Pulmonary artery endothelial cell (primary cell): ENCODE results near the gene CSNK2B. TPM values are rescaled to one million over a fixed set of nuclear protein-coding genes. Genes with fewer than 3 reads are reported as not detected.

Experiments used
- DNase-seq: peaks from one replicate; pipeline ENCODE4 v3.0.0-alpha.2; 2011; ENCODE audit warnings: low read depth, low spot score
- total RNA-seq: library from RNA; depleted of rRNA; stranded (reverse); fragments of >200 nt; gene quantifications from 2 replicates; pipeline ENCODE4 v1.2.3, GENCODE V29; 2014

Gene CSNK2B
- total RNA-seq, 1 donor from 2014 or later = 102 TPM

- DNase-seq = no peak
Observed at GRCh38 chr6:31710523-31711219, 44.8 kb downstream of the CSNK2B start.

GRCh38 chr6:31711233-31711632, 45.4 kb downstream of the CSNK2B start:
- no peak for DNase-seq

GRCh38 chr6:31712296-31712695, 46.4 kb downstream of the CSNK2B start:
- DNase-seq = no peak

GRCh38 chr6:31713465-31713864, 47.6 kb downstream of the CSNK2B start:
- no peak for DNase-seq

- DNase-seq = no peak
Observed at GRCh38 chr6:31713991-31714684, 48.3 kb downstream of the CSNK2B start.

GRCh38 chr6:31715022-31715958, 49.4 kb downstream of the CSNK2B start, which contains the start of gene LY6G6D:
LY6G6D (plus strand) TSS chr6:31715348; CDS start chr6:31715356, 8 bp downstream.
- no peak for DNase-seq

GRCh38 chr6:31717499-31718222, 51.8 kb downstream of the CSNK2B start:
- no peak for DNase-seq

- no peak for DNase-seq
Observed at GRCh38 chr6:31718265-31718664, 52.4 kb downstream of the CSNK2B start.

GRCh38 chr6:31719001-31719400, 53.1 kb downstream of the CSNK2B start:
- DNase-seq = no peak

Other genes starting within 250 kb of the CSNK2B start
- gene MICB, start 167.9 kb upstream of the CSNK2B start, total RNA-seq = 24.8 and 29.2 TPM in 2 replicates
- not detected in 2 replicates for gene MCCD1, start 137.1 kb upstream of the CSNK2B start, total RNA-seq
- gene DDX39B, start 124.1 kb upstream of the CSNK2B start, total RNA-seq = 507 and 634 TPM in 2 replicates
- gene ATP6V1G2, start 119.5 kb upstream of the CSNK2B start, total RNA-seq = 0.42 and 0.59 TPM in 2 replicates
- 21.9 and 30.1 TPM in 2 replicates for gene NFKBIL1, start 118.5 kb upstream of the CSNK2B start, total RNA-seq
- 0.07 TPM in 1 of 2 replicates, not detected in the other for gene LTA, start 93.8 kb upstream of the CSNK2B start, total RNA-seq
- not detected in 2 replicates for gene TNF, start 90.5 kb upstream of the CSNK2B start, total RNA-seq
- 1.6 and 2.2 TPM in 2 replicates for gene LTB, start 83.7 kb upstream of the CSNK2B start, total RNA-seq
- gene LST1, start 79.8 kb upstream of the CSNK2B start, total RNA-seq = 0.14 and 0.73 TPM in 2 replicates
- not detected in 2 replicates for gene NCR3, start 73.1 kb upstream of the CSNK2B start, total RNA-seq
- not detected in 2 replicates for gene AIF1, start 50.8 kb upstream of the CSNK2B start, total RNA-seq
- gene PRRC2A, start 45.4 kb upstream of the CSNK2B start, total RNA-seq = 33.6 and 36.4 TPM in 2 replicates
- 110 and 116 TPM in 2 replicates for gene BAG6, start 13.4 kb upstream of the CSNK2B start, total RNA-seq
- gene APOM, start 10.2 kb upstream of the CSNK2B start, total RNA-seq = 0.40 and 0.46 TPM in 2 replicates
- 18.7 and 20.5 TPM in 2 replicates for gene C6orf47, start 5.3 kb upstream of the CSNK2B start, total RNA-seq
- 12.1 and 12.5 TPM in 2 replicates for gene GPANK1, start 1.1 kb upstream of the CSNK2B start, total RNA-seq
- 1.5 and 1.9 TPM in 2 replicates for gene LY6G5B, start 3.9 kb downstream of the CSNK2B start, total RNA-seq
- gene LY6G5C, start 15.0 kb downstream of the CSNK2B start, total RNA-seq = 0.86 and 0.88 TPM in 2 replicates
- 37.3 and 65.3 TPM in 2 replicates for gene ABHD16A, start 37.2 kb downstream of the CSNK2B start, total RNA-seq
- gene LY6G6F, start 40.8 kb downstream of the CSNK2B start, total RNA-seq = not detected in 2 replicates
- not detected in 2 replicates for gene LY6G6D, start 49.3 kb downstream of the CSNK2B start, total RNA-seq
- not detected in 2 replicates for gene LY6G6C, start 55.7 kb downstream of the CSNK2B start, total RNA-seq
- not detected in 2 replicates for gene MPIG6B, start 57.3 kb downstream of the CSNK2B start, total RNA-seq
- 84.0 and 89.4 TPM in 2 replicates for gene DDAH2, start 63.2 kb downstream of the CSNK2B start, total RNA-seq
- 860 and 926 TPM in 2 replicates for gene CLIC1, start 70.5 kb downstream of the CSNK2B start, total RNA-seq
- gene MSH5, start 73.9 kb downstream of the CSNK2B start, total RNA-seq = 6.1 and 6.7 TPM in 2 replicates
- gene SAPCD1, start 96.6 kb downstream of the CSNK2B start, total RNA-seq = 0.78 and 0.92 TPM in 2 replicates
- gene VWA7, start 111.2 kb downstream of the CSNK2B start, total RNA-seq = under 0.01 and 0.11 TPM in 2 replicates
- 73.2 and 74.0 TPM in 2 replicates for gene VARS1, start 129.7 kb downstream of the CSNK2B start, total RNA-seq
- 45.8 and 55.3 TPM in 2 replicates for gene LSM2, start 140.9 kb downstream of the CSNK2B start, total RNA-seq
- gene HSPA1L, start 149.2 kb downstream of the CSNK2B start, total RNA-seq = 0.53 and 1.9 TPM in 2 replicates
- 33.6 and 431 TPM in 2 replicates for gene HSPA1A, start 149.5 kb downstream of the CSNK2B start, total RNA-seq
- gene HSPA1B, start 161.7 kb downstream of the CSNK2B start, total RNA-seq = 48.7 and 575 TPM in 2 replicates
- gene NEU1, start 196.7 kb downstream of the CSNK2B start, total RNA-seq = 54.3 and 71.7 TPM in 2 replicates
- 0.07 TPM in 1 of 2 replicates, not detected in the other for gene SLC44A4, start 212.9 kb downstream of the CSNK2B start, total RNA-seq
- gene EHMT2, start 231.6 kb downstream of the CSNK2B start, total RNA-seq = 46.4 and 61.8 TPM in 2 replicates
- 3.5 and 5.2 TPM in 2 replicates for gene ZBTB12, start 236.0 kb downstream of the CSNK2B start, total RNA-seq